NCI-H1930 (cell line): Measurements from ENCODE around the gene FBXL7.
"Not testable (repeated sequence)": the region's sequence is repeated elsewhere in the genome, so short reads cannot be mapped to it uniquely, and the experiment has no call there.

ENCODE experiments used
- DNase-seq, 2 experiments: peaks; one replicate each; lab custom pipeline; 2025; lab: John Stamatoyannopoulos, UW

The FBXL7 gene

DNA sequence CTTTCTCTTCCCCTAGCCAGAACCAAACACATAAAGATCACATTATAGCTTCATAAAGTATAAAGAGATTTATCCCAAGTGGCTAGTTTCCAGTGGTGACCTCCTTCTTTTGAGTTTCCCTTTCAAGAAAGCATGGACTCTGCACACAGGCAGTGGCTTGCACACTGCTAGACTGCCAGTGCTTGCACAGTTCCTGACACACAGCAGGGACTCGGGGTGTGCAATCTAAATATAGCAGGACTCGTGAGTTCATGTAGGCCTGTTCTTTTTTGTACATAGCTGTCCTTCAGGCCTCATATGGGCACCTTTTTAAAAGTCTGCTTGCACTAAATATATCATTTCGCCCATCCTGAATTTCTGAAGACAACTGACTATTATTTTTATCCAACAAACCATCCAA is 308.6 kb downstream of the FBXL7 start:
- DNase-seq = no peak

DNA sequence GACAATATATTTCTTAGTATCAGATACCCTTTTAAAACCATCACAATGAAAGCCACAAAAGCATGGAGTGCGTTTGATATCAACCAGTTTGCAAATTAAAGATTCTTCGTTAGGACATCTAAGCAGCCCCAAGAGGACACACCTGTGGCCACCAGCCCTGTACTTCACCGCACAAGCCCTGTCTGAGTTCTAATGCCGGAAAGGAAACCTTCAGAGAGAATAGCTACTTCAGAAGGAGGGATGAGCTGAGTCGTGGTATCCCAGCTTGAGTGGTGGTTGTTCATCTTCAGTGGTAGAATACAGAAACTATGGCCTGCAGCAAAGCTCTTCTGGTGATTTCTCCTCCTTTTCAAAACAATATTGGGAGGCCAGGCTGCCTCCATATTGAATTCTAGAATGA is 319.6 kb downstream of the FBXL7 start:
- DNase-seq = no peak

DNA sequence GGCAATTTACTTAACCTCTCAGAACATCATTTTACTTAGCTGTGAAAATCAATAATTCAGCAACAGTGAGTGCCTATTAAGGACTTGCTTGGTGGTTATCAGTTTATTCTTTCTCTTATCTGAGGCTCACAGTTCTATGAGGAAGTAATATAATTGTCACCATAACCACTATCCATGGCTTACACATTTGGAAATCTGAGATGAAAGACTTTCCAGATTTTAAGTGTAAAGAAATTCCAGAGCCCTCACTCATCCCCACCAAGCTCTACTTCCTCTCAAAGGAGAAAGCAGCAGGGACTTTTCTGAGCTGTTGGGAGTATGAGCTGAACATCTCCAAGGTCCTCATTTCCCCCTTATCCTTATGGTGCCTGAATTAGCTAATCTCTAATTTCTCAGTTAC is 321.5 kb downstream of the FBXL7 start:
- no peak for DNase-seq

DNA sequence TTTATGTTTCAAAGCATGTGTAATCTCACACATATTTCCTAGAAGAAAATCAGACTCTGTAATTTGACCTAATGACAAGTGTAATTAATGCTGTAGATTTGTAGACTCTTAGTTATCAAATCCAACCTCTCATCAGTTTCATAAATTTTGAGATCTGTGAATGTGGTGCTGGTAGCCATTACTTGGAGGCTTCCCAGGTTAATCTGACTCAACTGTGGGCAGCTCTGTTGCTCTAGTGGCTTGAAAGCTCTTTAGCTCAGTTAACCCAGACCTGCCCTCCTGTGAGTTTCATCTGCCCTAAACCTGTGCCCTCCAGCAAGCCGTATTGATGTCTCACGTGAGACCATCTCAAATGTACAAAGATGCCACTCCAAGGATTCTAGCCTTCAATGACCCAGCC is 323.4 kb downstream of the FBXL7 start:
- no peak for DNase-seq

DNA sequence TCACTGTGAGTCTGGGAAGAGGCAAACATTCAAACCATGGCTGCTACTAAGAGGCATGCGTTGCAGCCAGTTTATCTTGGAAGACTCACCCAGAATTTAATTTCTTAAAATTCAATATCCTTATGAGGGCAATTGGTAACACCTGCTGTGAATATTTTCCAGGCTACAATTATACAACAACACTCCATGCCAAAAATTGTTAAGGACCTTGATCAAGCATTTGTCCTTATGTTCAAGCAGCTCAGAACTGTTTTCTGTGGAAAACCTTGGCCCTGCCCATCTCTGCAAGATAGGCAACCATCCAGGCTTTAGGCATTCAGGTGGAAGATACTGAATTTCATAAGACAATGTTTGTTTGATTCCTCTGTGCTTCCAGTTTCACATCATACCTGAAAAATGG is 327.8 kb downstream of the FBXL7 start:
- no peak for DNase-seq

DNA sequence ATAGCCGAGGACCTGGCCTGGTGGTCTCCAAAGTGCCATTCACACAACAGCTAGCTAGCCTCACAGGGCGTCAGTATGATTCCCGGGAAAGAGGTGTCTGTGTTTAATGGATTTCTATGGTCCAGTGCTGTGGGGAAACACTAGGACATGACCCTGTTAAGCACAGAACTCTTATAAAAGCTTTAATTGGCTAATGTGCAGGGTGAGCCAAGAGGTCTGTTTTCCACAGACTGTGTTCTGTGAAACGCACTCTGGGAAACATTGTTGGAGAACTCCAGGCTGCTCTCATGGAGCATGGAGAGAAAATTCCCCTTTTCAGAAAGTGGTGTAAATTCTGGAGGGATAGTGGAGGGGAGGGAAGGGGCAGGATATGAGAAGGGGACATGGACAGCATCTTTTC is 331.4 kb downstream of the FBXL7 start:
- DNase-seq = no peak

DNA sequence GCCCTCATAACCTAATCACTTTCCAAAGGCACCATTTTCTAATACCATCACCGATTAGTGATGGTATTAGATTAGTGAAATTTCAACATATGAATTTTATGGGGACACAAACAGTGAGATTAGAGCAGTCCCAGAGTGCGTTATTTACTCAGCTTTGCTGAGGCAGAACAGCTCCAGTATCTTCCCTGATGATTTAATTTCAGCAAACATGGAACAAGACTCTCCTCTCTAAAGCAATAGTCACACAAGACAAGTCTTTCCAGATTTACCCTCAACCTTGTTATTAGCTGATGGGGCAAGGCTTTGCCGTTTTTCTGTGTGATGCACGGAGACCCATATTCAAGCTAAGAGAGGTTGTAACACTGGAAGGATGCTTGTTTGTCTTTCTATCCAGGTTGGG is 333.4 kb downstream of the FBXL7 start:
- DNase-seq = no peak

DNA sequence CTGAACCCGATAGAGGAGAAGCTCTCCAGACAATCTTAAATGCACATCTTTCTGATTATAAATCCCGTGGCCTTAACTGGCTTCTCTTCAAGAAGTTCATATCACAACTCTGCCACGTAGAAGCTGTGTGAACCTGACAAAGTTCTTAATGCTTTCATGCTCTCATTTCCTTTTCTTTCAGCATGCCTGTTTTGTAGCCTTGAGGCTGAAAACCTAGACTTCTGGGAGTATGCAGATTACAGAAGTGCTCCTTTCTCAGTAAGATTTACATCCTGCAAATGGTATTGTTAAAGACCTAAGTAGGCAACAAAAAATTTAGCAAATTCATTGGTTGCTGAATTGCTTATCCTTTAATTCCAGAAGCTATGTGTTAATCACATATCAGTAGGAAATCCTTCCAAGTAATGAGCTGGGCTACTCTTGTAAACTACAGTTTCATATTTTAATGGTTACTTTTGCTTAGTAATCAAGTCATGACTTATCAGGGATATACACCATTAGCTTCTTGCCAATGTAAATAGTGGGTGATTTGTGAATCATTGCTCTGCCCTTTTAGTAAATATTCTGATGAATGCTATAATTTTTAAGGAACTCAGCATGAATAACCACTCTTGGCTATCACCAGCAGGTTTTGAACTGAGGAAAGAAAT is 334.7 kb downstream of the FBXL7 start:
- no peak for DNase-seq

DNA sequence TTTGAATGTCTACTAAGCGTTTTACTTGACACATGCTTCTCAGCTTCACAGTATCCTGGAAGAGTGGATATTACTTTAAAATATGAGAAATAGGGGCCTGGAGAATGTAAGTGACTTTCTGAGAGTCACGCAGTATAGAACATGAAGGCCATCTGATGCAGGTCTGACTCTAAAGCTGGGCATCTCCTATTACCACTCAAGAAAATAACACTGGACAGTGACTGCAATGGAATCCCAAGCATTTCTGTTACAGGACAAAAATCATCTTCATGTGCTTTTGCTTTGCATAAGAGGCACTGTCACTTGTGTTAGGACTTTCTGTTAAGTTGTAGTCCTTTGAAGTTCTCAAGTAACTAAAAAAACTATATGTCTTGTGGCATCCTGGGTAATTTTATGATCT is 335.5 kb downstream of the FBXL7 start:
- no peak for DNase-seq

DNA sequence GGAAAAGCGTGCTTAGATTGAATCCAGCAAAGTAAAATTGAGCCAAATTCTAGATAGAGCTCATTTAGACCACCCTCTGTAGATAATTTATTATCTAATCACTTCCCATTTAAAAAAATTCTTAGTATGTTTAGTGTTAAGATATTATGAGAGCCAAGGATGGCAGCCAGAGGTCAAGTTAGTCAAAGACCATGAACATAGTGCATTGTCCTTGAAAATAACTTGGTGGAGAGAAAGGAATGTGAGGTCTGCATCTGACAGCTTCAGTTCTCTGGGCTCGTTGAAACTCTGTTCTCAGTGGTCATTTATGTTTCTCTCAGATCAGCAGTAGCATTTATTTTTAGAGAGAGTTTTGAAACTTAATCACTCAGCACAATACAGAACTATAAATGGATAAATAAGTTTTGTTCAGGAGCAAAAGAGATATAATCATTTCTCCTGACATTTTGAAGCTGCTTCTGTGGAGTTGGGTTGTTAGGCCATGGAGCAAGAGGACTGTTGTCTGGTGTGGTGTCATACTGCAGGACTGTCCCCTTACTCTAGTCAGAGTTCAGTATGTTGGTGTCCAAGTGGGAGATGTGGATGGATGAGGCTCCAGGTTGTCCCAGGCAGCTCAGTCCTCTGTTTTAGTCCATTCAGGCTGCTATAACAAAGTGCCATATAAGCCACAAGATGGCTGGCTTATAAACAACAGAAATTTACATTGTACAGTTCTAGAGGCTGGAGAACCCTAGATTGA is 337.7 kb downstream of the FBXL7 start:
- no peak for DNase-seq

DNA sequence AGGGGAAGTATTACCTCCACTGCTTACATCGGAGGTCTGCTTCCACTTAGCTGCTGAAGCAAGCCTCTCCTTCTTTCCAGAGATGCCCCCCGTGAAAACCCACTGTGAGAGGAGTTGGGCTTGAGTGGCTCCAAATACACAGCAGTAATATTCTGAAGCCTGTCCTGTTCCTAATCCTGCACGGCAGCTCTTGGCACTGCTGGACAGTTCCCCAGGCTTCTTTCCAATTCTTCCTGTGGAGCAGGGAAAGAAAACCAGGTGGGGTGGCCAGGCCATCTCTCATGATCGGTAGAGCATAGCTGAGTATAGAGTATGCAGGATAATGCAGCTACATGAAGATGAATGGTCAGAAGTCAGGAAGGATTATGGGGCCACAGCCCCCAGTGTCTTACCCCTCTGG is 344.3 kb downstream of the FBXL7 start:
- no peak for DNase-seq

DNA sequence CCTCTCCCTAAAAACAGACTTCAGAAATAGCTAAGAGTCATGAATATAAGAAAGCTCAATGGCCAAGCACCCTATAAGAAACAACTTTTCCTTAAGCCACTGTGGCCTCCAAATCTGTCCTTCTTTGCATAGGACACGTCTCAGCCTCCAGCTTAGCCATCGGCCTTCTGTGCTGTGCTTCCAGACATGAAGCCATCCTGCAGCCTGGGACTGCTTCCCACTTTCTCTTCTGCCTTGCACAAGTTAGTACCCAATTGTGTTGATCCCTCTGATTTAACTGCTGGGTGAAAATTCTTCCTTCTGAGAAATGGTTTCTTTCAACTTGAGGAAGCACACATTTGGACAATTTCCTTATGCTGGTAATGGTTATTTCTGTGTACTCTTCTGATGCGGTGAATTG is 344.9 kb downstream of the FBXL7 start:
- no peak for DNase-seq

DNA sequence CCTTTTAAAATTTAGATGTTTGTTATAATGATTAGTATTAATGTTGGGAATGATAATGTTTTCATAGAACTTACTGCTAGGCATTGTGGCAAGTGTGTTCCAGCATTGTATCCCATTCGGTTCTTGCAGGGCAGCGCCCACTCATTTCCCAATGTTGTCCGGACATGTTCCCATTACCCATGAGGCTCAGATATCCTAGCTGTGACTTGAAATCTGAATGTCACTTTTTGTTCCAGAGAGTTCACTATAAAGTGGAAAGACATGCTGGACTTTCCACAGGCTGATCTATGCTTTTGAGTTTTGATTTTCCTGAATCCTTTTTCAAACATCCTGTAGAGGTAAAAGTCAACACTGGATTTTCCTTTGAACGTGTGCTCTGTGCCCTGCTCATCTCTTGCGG is 350.6 kb downstream of the FBXL7 start:
- no peak for DNase-seq

DNA sequence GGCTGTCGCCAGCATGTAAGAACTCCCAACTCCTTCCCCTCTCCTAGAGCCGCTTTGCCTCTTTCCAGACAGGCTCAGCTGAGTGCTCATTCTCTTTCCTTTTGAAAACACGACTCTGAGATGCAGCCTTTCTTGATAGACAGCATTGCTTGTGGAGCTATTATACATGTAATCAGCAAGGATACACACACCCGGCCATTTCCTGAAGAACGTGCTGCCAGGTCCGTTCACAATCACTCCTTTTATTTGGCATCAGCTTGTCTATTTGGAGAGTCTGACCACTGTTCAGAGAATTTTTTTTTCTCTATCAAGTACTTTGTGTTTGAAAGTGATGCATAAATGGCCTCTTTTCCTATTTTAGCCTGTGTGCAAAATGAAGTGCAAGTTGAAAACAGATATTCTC is 351.0 kb downstream of the FBXL7 start:
- no peak for DNase-seq

DNA sequence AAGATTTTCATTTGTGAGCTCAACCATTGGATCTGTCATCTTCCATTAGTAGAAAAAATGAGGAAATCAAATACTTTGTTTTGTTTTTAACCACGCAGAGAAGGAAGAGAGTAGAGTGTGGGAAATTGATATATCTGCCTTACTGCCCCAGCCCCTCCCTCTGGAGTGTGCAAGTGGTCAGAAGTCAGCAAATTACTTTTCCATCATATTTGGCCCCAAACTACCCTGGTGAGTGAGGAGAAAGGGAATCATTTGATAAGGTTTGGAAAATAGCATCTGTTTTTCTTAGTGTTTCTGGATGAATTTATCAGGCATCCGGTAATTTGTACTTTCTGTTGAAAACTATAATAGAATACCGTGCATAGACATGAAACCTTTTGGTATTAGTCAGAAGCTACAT is 352.2 kb downstream of the FBXL7 start:
- DNase-seq = no peak

DNA sequence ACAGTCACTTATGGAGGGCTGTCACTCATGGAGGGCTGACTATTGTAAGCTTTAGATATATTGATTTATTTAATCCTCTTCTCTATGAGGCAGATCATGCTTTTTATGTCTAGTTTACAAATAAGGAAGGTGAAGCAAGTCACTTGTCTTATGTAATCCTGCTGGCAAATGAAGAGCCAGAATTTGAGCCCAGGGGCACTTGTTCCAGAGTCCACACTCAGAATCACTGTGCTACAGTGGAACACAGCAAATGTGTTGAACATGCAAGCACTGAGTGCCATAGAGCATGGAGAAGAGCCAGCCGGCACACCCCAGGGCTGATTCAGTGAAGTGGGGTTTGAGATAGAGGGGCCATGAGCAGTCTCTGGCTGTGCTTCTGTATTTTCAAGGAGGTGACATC is 353.0 kb downstream of the FBXL7 start:
- no peak for DNase-seq

DNA sequence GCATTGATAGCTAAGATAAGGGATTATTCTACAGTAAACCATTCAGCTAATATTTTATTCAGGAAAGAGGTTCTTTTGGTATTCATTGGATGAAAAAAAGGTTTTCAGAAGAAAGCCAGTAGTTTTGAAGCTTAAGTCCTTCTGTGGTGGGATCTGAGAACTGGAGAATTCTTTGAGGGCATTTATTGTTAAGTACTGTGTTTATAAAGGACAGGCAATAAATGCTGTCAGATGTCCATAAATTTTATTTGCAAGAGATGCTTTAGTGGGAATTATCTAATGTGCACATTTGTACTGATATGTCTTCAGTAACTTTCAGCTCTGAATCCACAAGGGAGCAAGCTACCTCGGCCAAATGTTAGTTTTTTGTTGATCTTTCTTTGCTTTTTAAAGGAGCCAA is 358.3 kb downstream of the FBXL7 start:
- no peak for DNase-seq

DNA sequence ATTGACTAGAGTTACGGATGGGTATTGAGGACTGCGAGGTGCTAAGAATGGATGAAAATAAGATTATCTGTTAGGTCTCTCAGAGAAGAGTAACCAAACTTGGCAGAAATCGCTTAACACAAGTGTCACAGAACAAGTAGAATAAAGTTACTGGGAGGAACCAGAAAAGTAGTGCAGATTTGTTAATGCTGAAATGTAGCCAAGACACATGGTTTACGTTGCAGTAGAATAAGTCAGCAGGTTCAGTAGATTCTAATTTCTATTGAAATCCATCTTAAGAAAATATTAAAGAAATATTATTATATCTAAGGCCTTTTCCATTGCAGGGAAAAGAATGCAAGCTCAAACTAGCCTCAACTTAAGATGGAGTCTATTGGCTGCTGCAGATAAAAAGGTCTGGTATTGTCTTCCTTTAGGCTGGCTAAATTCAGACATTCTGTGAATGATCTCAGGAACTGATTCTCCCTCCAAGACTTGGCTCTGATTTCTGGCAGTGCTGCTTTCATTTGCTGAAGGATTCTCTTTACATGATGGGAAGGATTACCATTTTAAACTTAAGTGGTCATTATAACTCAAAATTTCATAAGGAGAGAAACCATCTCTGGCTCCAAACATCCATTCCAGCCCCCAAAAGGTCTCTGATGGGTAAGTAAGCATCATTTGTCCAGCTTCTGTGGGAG is 364.7 kb downstream of the FBXL7 start:
- no peak for DNase-seq

DNA sequence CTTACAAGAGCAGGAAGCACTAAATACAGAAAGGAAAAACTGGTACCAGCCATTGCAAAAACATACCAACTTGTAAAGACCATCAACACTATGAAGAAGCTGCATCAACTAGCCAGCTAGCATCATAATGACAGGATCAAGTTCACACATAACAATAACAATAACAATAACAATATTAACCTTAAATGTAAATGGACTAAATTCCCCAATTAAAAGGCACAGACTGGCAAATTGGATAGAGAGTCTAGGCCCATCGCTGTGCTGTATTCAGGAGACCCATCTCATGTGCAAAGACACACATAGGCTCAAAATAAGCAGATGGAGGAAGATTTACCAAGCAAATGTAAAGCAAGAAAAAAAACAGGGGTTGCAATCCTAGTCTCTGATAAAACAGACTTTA is 372.3 kb downstream of the FBXL7 start:
- not testable (repeated sequence) for DNase-seq

DNA sequence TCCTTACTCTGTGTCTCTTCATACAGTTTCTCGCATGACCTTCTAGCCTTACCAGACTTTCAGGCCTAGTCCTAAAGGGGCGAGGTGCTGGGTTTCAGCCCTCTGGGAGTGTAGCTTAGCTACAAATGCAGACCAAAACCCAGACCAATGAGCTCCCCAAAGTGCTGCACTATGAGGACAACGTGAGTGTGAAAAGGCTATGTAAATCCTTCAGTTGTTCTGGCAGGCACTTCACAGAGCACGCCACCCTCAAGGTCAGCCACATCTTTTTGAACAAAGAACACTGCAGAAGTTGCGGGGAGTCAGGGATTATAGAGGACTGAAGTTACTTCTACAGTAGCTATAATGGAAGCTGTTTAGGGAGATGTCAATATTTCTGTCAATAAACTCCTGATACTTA is 377.9 kb downstream of the FBXL7 start:
- DNase-seq = no peak

DNA sequence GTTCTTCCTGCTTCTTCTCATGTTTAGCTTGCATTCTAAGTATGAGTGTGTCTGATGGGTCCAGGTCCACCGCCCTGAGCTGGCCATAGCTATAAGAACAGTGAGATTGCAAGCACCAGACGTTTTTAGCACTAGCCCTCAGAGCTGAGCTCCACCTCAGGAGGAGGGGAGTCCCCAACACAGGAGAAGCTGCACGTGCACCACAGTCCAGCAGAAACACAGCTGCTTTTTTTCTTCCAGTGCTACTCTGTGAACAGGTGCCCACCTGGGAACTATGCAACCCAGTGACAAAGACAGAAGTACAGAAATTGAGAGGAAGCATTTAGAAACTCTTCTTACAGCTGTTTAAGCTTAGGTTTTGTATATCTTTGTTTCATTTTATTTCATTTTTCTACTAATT is 380.2 kb downstream of the FBXL7 start:
- DNase-seq = no peak

DNA sequence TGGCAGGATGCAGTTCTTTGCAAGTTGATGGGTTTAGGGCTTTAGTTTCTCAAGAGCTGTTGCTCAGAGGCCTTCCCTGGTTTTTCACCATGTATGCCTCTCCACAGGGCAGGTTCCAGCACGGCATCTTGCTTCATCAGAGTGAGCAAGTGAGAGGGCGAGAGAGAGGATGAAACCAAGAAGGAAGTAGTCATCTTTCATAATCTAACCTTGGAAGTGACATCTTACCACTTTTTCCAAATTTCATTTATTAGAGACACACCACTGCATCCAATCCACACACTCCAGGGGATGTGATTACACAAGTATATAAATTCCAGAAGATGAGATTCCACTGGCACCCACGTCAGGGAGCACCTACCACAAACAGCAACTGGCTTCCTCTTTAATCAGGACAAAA is 385.2 kb downstream of the FBXL7 start:
- DNase-seq = no peak

DNA sequence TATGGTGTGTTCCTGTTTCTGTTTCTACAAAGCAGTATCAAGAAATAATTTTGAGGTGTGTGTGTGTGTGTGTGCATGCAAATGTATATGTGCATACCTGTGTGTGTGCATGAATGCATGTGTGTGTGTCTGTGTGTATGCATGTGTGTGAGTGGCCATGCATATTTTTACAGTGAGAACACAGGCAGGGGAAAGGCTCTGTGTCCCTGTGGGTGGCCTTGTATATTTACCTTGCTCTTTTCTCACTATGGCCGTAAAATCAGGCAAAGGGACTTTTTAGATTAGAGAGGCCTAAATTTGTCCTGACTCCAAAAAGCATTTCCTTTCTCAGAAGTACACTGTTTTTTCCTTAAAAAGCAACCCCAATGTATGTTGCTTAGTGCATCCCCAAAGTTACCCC is 386.2 kb downstream of the FBXL7 start:
- DNase-seq = no peak

DNA sequence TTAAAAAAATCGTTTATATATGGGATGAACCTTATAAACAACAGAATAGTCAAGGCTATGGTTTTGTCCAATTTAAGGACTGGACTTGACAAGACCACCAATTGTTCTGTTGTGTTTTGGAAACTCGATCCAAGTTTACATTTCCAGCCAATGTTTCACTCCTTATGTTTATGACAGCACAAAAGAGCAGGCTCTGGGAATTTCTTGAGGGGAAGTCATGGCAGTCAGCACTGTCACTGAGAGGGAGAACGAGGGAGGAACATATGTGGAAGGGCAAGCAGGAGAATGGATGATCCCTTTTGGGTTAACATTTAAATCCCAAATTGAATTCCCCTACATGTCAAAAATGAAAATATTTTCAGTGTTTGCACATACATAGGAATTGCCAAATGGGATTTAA is 387.1 kb downstream of the FBXL7 start:
- no peak for DNase-seq
